GM18519 (cell line): Measurements from ENCODE around the gene TRPM4.
A peak's percentile ranks its signal among the peaks of the same experiment; 100 is the strongest.
"Not testable (repeated sequence)": the region's sequence is repeated elsewhere in the genome, so short reads cannot be mapped to it uniquely, and the experiment has no call there.

Experiments used
- ATAC-seq: cut with Tn5 transposase; IDR thresholded peaks from one replicate; pipeline ENCODE4 v1.9.1; 2021; ENCODE audit warnings: mild to moderate bottlenecking, moderate library complexity; ENCODE audit not compliant: unreplicated experiment, low FRiP score

Gene TRPM4

GRCh38 chr19:49126575-49126974, 31.0 kb upstream of the TRPM4 start:
- no peak for ATAC-seq

GRCh38 chr19:49127225-49127624, 30.4 kb upstream of the TRPM4 start:
- not testable (repeated sequence) for ATAC-seq

GRCh38 chr19:49127674-49128544, 29.7 kb upstream of the TRPM4 start:
- ATAC-seq, result peak; percentile 63

- ATAC-seq, result no peak
These were observed 28.9 kb upstream of the TRPM4 start for GRCh38 chr19:49128545-49129237.

GRCh38 chr19:49129238-49129583, 28.4 kb upstream of the TRPM4 start:
- ATAC-seq, result no peak

GRCh38 chr19:49130325-49130724, 27.3 kb upstream of the TRPM4 start:
- no peak for ATAC-seq

- ATAC-seq, result no peak
These were observed 24.5 kb upstream of the TRPM4 start for GRCh38 chr19:49132974-49133609.

- no peak for ATAC-seq
These were observed 23.8 kb upstream of the TRPM4 start for GRCh38 chr19:49133621-49134454.

- ATAC-seq, result no peak
These were observed 21.9 kb upstream of the TRPM4 start for GRCh38 chr19:49135686-49136085.

GRCh38 chr19:49136771-49137171, 20.8 kb upstream of the TRPM4 start:
- ATAC-seq, result no peak

GRCh38 chr19:49140951-49141350, 16.6 kb upstream of the TRPM4 start:
- no peak for ATAC-seq

- ATAC-seq, result no peak
These were observed 16.2 kb upstream of the TRPM4 start for GRCh38 chr19:49141352-49141751.

GRCh38 chr19:49142866-49143335, 14.7 kb upstream of the TRPM4 start:
- ATAC-seq, result no peak

- ATAC-seq, result no peak
These were observed 11.8 kb upstream of the TRPM4 start for GRCh38 chr19:49145573-49146407.

GRCh38 chr19:49146408-49146770, 11.2 kb upstream of the TRPM4 start:
- not testable (repeated sequence) for ATAC-seq

- ATAC-seq, result no peak
These were observed 9.4 kb upstream of the TRPM4 start for GRCh38 chr19:49148044-49148682.

- no peak for ATAC-seq
These were observed 8.6 kb upstream of the TRPM4 start for GRCh38 chr19:49148784-49149651.

- no peak for ATAC-seq
These were observed 7.9 kb upstream of the TRPM4 start for GRCh38 chr19:49149652-49150105.
